NCI-H2196 treated with DMSO at 0.1 percent for 48 hours (cell line): Measurements from ENCODE around the gene CLDN34.

ENCODE experiments used
- DNase-seq: peaks from one replicate; lab custom pipeline; 2025; ENCODE audit not compliant: unreplicated experiment; lab: John Stamatoyannopoulos, UW

CLDN34 gene

DNA sequence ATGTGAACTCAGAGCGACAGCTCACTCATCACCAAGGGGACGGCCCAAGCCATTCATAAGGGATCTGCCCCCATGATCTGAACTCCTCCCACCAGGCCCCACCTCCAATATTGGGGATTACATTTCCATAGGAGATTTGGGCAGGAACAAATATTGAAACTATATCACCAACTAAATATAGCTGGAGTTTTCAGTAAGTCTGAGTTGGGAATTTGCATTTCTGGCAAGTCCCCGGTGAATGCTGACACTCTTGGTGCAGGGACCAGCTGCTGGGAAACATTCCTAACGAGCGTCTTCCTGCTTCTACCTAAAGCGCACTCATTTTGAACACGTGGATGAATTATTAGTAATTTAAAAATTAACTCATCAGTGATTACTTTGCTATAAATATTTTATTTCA is 13.2 kb downstream of the CLDN34 start:
- DNase-seq, result no peak

DNA sequence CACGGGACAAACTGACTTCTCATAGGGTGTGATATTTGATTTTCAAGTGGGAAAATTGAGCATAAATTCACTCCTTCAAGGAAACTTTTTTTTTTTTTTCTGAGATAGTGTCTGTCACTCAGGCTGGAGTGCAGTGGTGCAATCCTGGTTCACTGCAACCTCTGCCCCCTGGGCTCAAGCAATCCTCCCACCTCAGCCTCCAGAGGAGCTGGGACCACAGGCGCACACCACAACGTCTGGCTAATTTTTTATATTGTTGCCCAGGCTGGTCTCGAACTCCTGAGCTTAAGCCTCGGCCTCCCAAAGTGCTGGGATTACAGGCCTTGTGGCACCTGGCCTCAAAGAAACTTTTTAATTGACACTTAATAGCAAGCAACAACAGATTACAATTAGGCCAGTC is 13.8 kb downstream of the CLDN34 start:
- DNase-seq, result no peak

DNA sequence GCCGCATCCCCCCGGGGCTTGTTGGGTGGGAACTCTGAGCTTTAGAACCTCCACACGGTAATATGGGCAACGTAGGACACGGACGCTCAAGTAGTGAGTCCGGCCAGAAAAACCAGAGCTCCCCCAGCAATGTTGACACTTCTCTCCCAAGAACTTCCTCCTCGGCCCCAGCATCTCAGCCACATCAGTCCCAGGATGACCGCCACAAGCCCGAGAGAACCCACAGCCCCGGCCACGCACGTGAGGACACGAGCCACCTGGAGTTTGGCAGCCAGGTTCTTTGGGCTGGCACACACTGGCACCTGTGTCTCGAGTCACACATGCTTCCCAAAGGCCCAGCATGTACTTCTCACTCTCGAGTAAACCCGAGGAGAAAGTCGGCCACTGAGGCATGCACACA is 16.3 kb downstream of the CLDN34 start:
- DNase-seq, result no peak

DNA sequence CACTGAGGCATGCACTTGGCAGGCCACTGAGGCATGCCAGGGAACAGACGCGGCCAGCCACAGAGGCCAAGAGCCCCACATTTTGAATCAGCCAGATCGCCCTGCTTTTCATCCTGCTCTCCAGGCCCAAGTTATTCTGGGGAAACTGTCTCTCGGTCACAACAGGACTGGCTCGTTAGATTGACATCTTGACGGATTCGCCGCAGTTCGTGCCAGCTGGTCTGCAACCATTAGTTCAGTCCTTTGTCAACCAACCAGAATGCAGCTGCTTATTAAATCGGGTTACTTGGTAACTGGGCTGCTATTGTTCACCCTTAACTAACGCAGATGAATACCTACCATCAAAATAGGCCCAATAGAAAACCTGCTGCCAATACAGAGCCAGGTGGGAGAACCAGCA is 16.7 kb downstream of the CLDN34 start:
- DNase-seq, result no peak

DNA sequence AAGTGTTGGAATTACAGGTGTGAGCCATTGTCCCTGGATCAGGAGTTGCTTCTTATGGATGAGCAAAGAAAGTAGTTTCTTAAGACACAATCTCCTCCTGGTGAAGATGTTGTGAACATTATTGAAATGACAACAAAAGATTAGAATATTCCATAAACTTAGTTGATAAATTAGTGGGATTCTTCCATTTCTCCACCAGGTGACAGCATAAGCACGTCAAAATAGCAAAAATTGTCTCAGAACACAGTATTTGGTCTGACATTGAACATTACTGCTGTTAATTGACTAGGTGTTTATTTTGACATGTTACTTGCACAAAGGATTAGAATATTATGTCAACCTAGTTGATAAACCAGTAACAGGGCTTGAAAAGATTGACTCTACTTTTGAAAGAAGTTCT is 21.6 kb downstream of the CLDN34 start:
- no peak for DNase-seq

DNA sequence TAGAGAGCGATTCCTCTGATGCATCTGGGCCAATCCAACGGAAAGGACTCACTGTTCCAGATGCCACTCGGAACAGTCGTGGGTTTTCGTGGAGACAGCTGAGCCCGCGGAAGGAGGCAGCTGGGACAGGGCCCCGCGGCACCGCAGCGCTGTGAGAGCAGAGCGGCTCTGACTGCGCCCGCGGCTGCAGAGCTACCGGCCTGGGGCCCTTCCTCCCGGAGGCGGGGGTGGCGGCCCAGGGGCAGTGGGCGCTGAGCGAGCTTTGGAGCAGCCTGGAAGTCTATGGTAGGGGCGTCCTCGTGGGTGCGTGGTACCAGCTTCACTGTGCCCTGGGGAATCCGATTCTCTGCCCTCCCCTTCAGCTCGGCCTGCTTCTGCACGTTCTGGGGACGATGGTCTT is 24.9 kb downstream of the CLDN34 start:
- no peak for DNase-seq

DNA sequence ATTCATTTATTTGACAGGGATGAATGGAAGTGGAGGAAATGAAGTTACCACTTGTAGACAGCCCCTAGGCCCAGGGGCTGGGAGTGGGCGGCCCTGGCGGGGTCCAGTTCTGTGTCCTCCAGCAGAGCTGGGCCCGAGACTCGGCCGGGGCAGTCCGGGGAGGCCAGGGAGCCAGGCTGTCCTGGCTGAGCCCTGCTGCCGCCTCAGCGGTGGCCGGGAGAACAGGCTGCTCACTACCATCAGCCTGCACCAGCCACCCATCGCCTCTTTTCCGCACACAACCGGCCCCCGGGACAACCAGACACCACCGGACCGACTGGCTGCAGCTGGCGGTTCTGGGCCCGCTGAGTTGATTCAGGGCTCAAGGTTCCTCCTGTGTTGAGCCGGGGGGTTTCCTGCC is 25.6 kb downstream of the CLDN34 start:
- DNase-seq, result no peak

DNA sequence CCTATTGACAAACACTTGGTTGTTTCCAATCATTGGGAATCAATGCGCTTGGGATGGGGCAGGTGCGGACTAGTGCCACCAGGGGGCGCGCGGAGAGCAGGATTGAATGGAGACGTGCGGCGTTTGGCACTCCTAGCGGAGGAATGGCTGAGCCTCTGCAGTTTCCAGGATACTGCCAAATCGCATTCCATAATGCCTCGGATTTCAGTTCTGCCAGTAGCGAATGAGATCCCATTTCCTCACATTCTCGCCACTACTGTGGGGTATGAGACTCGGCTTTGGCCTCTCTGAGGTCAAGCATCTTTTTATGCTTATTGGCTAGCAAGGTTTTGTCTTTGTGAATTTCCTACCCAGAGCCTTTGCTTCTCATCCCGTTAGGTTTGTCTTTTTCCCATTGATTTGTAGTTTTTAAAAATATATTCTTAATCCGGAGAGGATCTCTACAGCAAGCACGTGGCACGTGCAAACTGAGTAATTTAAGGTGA is 28.7 kb downstream of the CLDN34 start:
- peak; percentile 6 for DNase-seq

DNA sequence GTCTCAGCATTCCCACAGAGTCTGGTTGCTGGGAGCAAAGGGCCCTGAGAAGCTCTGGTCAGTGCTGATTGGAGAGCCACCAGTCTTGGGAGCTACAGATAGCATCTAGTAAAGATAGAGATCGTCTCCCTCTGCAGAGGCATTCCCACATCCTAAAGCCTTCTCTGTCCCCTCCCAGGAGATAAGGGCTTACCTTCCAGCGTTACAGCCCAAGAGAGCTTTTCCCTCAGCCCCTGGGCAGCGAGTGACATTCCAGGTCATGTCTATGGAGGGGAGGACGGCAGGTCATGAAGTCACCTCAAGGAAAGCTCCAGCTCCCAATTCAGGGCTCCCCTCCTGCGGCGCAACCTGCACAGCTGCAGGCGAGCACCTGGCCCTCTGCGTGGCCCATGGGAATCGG is 29.9 kb downstream of the CLDN34 start:
- no peak for DNase-seq

DNA sequence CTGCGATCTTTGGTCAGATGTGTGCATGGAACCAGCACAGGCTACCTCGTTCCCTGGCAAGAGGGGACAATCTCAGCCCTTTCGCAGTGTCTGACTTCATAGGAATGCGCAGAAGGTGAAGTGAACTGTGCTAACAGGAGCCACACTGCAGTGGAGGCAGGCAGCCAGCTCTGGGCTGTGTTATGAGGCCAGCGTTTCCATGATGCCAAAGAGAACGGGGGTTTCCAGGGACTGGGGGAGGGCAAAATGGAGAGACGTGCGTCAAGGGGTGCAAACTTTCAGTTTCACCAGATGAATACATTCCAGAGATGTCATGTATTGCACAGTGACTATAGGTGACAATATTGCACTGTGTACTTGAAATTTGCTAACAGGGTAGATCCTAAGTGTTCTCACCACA is 30.4 kb downstream of the CLDN34 start:
- no peak for DNase-seq

DNA sequence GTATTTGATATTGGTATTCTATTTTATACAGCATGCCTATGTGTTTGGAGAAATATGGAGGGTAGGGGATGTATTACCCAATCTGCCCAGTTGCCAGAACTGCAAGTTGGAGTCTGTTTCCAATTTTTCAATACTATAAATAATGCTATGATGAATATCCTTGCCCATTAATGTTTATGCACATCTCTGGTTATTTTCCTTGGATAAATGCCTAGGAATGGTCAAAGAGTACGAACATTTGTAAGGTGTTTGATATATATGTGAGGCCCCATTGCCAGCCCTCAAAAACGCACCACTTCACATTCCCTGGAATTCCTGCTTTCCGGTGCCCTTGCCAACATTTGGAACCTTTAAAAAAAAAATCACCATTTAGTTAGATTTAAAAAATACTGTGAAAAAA is 34.3 kb downstream of the CLDN34 start:
- no peak for DNase-seq

DNA sequence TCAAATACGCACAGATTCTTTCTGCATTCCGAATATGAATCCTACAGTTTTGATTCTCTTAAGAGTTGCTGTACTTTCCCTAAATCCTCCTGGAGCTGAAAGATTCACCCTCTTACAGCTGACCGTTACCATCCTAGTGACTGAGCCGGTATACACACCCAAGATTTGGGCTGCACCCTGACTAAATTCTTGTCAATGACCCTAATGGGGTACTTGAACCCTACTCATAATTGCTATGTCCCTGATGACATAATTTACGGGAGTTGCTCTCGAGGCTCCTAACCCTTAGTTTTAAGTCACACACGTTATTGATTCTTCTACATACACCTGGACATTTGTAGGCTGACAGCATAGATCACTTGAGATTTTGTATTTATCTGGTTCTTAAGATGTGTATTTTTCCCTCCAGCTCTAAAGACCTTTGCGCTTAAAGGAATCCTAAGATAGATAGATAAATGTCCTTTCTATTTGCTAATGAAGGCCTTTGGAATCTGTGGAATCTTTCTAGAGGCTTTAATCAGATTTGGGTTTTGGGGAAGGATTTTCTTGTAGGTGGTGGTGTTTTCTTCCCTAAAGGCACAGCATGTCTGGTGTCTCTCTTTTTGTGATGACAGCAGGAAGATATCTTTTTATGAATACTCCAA is 37.8 kb downstream of the CLDN34 start:
- no peak for DNase-seq

DNA sequence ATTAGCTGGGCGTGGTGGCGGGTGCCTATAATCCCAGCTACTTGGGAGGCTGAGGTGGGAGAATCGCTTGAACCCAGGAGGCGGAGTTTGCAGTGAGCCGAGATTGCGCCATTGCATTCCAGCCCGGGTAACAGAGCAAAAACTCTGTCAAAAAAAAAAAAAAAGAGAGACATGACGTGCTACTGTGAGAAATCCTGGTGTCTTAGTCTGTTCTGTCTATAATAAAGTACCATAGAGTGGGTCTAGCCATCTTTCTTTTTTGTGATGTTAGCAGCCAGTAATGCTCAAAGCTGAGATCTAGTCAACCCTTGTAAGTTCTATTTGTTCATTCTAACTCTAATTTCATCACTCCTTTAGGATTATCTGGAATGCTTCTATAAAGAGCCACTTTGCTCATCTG is 38.9 kb downstream of the CLDN34 start:
- DNase-seq, result no peak

DNA sequence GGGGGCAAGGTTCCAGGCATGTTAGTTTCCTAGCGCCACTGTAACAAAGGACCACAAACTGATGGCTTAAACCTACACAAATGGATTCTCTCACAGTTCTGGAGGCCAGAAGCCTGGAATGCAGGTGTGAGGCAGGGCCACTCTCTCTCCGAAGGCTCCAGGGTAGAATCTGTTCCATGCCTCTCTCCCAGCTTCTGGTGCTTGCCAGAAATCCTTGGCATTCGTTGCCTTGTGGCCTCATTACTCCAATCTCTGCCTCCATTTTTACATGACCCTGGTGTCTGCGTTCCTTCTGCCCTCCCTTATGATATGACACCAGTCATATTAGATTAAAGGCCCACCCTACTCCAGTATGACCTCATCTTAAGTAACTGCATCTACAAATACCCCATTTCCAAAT is 39.6 kb downstream of the CLDN34 start:
- DNase-seq, result no peak

DNA sequence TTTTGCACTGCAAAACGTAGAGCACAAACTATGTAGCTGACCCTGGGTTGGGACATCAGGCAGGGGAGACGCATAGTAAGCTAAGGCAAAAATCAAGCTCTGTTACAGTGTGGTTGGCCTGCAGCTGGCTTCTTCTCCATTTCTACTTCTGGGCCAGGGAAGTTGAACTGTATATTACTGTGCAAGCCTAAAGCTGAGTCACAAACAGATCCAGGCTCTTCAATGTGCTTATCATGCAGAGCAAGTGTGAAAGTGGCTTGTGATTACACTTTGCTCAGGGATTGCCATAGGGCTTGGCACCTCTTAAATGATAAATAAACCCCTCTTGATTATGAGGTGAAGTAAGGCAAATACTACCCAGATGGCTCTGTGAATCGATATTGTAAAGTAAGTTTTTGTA is 40.5 kb downstream of the CLDN34 start:
- DNase-seq, result no peak

DNA sequence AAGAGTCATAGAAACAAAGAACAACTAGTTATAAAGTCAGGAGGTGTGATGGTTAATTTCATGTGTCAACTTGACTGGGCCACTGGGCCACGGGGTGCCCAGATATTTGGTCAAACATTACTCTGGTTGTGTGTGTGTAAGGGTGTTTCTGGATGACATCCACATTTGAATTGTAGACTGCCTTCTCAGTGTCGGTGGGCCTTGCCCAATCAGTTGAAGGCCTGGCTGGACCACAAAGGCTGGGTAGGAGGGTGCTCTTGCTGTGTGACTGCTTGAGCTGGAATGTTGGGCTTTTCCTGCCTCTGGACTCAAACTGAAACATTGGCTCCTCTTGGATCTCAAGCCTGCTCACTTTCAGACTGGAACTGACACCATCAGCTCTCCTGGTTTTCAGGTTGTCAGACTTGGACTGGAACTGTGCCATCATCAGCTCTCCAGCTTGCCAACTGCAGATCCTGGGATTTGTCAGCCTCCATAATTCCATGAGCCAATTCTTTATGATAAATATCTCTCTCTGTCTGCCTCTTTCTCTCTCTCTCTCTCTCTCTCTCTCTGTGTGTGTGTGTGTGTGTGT is 41.4 kb downstream of the CLDN34 start:
- DNase-seq, result no peak

DNA sequence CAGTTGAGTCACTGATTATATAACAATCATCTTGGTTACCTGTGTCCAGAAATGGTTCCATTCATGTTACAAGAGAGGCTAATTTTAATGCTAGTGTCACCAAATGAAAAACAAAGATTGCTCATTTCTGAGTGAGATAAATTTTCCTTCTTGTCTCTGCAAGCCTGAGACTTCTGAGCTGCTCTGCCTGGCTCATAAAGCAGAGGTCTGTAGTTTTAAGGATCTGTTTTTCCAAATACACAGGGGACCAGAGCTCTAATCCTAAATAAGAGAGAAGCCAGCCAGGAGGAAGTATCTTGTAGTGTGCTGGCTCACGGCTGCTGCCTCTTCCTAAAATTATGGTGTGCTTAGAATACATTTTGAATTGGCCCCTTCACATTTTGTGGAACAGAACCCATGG is 42.6 kb downstream of the CLDN34 start:
- no peak for DNase-seq

DNA sequence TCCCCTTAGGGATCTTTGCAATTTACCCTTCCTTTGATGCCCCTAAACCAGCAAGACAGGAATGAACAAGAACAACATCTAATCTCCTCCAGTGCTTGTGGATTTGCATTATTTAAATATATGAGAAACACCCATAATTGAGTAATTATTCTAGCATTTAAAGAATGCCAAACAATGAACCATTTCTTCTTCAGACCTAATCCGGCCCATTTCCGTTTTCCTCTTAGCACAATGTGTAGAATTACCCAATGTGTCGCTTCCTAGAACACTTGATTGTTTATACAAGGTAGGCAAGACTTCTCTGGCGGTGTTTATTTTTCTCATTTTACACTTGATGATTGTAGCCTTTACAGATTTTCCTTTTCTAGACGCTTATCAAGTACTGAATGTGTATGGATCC is 43.5 kb downstream of the CLDN34 start:
- no peak for DNase-seq

DNA sequence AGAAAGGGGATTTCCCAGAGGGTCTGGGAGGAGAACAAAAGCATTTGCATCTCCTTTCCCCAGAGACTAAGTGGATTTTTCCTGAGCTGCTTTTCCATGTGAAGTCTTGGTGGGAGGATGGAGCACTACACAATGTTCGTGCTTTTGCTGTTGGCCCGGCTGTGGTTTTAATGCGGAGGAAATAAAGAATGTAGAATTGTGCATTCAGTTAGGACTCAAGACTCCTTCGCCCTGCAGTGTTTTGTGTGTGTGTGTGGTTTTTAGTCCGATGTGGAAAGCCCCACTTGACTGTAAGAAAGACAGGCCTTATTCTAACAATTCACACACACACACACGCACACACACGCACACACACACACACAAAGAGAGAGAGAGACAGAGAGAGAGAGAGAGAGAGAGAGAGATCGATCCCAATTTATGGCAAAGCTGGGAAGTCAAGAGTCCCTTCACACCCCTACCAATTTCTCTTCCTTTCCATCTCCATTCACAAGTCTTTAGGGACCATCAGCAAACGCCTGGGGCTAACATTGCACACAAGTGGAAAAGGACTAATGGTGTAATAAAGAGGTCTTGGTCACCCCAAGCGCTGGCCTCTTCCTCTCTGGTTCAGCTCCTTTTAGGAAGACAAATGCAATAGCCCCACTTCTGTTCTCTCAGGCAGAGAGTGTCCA is 44.2 kb downstream of the CLDN34 start:
- no peak for DNase-seq

DNA sequence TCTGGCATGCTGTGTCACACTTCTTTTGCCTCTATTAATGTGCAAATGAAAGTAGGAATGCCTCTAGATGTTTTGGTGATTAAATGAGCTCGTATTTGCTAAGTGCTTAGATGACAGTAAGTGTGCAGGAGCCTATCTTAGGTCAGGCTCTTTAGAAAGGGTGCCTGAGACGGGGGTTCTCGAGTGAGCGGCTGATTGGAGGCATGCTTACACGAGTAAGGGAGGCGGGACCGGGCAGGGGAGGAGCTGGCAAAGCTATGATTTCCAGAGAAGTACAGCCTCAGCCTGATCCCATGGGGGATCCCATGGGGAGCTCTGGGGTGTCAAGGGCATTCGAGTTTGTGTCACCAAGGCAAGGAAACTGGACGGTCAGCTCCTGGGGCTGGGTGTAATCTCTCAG is 44.8 kb downstream of the CLDN34 start:
- no peak for DNase-seq

DNA sequence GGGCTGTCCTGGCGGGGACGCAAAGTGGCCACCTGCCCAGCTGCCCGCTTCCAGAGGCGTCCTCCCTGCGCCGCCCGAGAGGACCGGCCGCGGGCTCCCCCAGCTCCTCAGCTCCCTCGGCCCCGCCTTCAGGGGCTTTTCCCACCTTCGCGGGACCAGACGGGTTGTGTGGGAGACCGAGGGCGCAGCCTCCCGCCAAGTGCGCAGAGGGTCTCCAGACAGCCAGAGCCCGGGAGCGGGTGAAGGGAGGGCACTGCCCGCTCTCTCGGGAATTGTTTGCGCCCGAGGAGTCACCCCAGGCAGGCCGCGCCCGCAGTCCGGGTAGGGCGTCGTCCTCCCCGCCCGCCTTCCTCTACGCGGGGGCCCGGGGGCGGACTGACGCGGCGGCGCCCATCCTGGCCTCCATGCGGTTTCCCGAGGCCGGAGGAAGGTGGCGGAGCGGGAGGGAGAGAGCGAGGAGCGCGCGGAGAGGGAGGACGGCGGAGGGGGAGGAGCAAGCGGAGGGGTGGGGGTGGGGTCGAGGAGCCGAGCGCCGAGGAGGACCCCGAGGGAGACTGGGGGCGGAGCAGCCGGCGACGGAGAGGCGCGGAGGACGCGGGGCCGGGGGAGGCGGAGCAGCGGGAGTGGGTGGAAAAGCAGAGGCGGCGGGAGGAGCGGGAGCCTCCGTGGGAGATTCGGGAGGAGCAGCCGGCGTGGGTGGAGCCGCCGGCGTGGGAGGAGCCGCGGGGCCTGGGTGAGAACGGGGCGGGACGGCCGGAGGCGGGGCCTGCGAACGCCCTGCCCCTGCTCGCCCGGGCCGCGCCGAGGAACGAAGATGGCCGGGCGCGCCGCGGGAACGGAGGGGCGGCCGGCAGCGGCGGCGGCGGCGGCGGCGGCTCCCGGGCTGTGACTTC is 47.5 kb downstream of the CLDN34 start:
- DNase-seq, result peak; percentile 52

DNA sequence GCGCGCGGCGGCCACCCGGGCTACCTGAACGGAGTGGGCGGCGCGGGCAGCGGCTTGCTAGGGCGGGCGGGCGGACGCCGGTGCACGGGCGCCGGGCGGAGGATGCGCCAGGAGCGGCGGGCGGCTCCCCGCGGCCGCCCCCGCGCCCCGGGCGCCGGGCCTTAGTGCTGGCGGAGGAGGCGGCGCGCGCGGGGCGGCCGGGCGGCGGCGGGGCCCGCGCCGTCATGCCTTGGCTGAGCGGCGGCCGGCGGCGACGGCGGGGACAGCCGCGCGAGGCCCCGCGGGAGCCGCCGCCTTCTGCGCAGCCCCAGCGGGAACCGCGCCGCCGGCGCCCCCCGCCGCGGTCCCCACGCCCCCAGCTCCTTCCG is 48.2 kb downstream of the CLDN34 start:
- no peak for DNase-seq
